C4-2B (cell line): Measurements from ENCODE around the gene LEAP2.

Experiments used
- H3K27ac ChIP-seq: fragments of 450-650 bp; 2 replicates; pipeline ENCODE4 v1.5.1; 2017
- CTCF ChIP-seq: fragments of 450-650 bp; conservative IDR thresholded peaks from 2 replicates; pipeline ENCODE4 v1.5.1; 2017; ENCODE audit warnings: mild to moderate bottlenecking
- ZFX ChIP-seq: fragments of 450-650 bp; IDR thresholded peaks from 2 replicates; pipeline ENCODE4 v1.6.1; 2017

The LEAP2 gene

GRCh38 chr5:132884548-132884947 lies 11.1 kb downstream of the LEAP2 start:
- TF ChIP-seq ZFX (no peak), CTCF (no peak)
- no peak overlapping the region for H3K27ac ChIP-seq

DNA sequence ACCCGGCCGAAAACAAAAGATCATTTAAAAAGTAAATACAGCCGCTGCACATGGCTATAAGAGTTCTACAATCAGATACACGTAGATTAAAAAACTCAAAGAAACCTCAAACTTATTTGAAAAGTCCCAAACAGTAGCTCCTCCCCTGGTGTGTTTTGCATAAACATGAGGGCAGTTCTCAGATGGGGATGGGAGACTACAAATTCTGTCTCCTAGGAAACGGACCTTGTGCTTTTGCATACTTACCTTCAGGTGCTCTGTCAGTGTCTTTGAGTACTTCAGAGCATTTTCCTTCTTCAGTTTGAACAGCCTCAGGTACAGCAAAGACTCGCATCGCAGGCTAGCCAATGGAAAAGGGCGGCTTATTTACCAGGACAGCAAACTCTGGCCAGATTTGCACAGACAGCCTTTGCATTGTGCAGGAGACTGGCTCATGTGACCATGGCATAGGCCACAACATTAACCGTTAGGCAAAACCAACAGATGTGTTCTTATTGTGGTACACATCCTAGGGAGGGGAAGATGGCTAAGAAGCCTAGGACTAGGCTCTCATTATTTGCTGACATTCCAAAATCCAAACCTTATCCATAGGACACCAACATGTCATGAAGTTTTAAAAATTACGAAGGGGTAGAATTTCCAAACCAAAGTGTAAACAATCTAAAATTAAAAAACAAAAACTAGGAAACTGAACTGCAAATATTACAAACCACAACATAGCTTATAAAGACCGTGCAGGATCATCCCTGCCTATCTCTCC lies 12.8 kb downstream of the LEAP2 start:
- no peak for TF ChIP-seq ZFX
- no peak for TF ChIP-seq CTCF
- H3K27ac ChIP-seq: no peak overlapping the region

- no peak for TF ChIP-seq ZFX
- TF ChIP-seq CTCF: no peak
- H3K27ac ChIP-seq: no peak overlapping the region
These were observed 13.8 kb downstream of the LEAP2 start for GRCh38 chr5:132887283-132887682.

GRCh38 chr5:132889501-132889900 lies 16.0 kb downstream of the LEAP2 start:
- TF ChIP-seq ZFX (no peak), CTCF (no peak)
- H3K27ac ChIP-seq: no peak overlapping the region

- no peak overlapping the region for H3K27ac ChIP-seq
- TF ChIP-seq CTCF (no peak), ZFX (no peak)
These were observed 17.3 kb downstream of the LEAP2 start for GRCh38 chr5:132890817-132891216.

GRCh38 chr5:132895719-132896305 lies 22.3 kb downstream of the LEAP2 start:
- no peak overlapping the region for H3K27ac ChIP-seq
- no peak for TF ChIP-seq ZFX

DNA sequence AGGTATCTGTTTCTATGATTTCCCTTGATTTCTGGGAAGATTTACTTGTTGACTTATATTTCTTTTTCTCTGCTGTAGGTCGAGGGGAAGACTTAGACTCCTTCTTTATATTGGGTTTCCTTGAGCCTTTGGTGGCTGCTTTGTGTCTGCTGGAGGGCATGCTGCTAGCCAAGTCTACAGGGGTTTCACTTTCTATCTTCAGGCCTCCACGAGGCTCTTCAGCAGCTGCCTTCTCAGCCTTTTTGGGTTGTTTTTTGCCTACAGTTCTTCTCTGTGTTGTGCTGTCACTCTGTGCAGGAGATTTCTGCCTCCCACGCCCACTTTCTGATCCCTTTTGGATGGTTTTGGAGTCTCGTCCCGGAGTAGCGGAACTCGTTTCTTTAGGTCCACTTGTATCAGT lies 23.2 kb downstream of the LEAP2 start:
- TF ChIP-seq ZFX (no peak), CTCF (no peak)
- no peak overlapping the region for H3K27ac ChIP-seq

GRCh38 chr5:132898094-132898493 lies 24.6 kb downstream of the LEAP2 start:
- no peak overlapping the region; the same call in 1 of the 2 replicates for H3K27ac ChIP-seq
- TF ChIP-seq ZFX: no peak
- no peak for TF ChIP-seq CTCF
